ENCODE data around the gene NAT16.

The NAT16 gene

DNA sequence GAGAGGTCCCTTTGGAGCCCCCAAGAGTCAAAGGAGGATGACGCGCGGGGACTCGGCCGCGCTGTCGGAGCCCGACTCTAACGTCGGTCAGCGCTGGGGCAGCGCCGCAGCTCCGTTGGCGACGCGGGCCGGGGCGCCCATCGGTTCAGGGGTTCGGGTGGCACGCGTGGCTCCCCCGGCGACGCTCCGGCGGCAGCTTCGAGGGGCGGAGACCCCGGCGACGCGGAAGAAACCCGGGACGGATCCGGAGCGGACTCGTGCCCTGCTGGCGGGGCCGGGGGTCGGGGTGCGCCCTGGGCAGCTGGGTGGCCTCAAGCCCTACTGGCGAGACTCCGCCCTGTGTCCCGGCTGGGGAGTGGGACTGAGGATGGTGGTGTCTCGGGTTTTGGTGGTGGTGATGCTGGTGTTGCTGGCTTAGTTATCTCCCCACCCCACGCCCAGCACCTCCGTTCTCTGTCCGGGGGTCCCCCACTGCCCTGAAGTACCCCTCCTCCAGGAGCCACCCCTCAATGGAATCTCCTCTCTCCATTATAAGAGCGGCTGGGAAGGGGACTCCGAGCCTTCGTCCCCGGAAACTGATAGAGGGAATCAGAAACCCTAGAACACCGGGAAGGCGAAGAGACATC lies at the start of gene NAT16:
TSS of gene NAT16 (minus strand) at position 164 of the 626 bp plus-strand sequence. CDS start 5,486 bp downstream, outside the sequence.
- FAIRE-seq (no peak), DNase-seq (ENCODE audit: insufficient read length, low spot score) (no peak)
- TF ChIP-seq, protein P1, sequence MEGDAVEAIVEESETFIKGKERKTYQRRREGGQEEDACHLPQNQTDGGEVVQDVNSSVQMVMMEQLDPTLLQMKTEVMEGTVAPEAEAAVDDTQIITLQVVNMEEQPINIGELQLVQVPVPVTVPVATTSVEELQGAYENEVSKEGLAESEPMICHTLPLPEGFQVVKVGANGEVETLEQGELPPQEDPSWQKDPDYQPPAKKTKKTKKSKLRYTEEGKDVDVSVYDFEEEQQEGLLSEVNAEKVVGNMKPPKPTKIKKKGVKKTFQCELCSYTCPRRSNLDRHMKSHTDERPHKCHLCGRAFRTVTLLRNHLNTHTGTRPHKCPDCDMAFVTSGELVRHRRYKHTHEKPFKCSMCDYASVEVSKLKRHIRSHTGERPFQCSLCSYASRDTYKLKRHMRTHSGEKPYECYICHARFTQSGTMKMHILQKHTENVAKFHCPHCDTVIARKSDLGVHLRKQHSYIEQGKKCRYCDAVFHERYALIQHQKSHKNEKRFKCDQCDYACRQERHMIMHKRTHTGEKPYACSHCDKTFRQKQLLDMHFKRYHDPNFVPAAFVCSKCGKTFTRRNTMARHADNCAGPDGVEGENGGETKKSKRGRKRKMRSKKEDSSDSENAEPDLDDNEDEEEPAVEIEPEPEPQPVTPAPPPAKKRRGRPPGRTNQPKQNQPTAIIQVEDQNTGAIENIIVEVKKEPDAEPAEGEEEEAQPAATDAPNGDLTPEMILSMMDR (IDR thresholded peaks at IDR 0.05; ENCODE audit: insufficient read depth, missing control alignments), result no peak

DNA sequence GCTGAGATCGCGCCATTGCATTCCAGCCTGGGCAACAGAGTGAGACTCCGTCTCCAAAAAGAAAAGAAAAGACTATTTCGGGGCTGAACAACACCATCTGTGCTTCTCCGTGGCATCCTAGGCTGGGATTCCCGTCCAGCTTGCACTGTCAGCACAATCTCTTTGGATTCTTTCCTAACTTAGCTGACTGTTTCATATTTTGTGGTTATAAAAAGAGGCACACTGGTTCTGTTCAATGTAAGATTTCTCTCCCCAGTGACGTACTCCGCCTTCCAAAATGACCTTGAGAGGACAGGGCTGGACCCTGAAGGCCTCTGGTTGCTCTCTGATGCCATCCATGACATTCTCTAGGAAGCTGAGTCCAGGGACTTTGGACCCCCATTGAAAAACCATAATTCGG lies 46.6 kb upstream of the NAT16 start:
- FAIRE-seq (no peak), DNase-seq (ENCODE audit: insufficient read length, low spot score) (no peak)
- TF ChIP-seq, protein P1 (IDR thresholded peaks at IDR 0.05; ENCODE audit: insufficient read depth, missing control alignments), result no peak

DNA sequence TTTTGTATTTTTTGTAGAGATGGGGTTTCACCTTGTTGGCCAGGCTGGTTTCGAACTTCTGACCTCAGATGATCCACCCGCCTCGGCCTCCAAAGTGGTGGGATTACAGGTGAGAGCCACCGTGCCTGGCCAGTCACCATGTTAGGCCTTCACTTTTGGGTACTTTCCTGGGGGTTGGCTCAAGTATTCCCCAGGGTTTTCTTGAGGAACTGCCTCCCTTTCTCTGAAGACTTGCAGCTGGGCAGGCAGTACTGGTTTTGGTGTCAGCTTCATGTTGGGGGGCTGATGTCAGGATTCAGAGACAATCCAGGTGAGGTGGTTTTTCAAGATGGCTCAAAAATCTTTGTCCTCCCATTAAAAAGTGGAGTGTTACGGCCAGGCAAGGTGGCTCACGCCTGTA lies 45.6 kb upstream of the NAT16 start:
- FAIRE-seq (no peak), DNase-seq (ENCODE audit: insufficient read length, low spot score) (no peak)
- TF ChIP-seq, protein P1 (IDR thresholded peaks at IDR 0.05; ENCODE audit: insufficient read depth, missing control alignments), result no peak

DNA sequence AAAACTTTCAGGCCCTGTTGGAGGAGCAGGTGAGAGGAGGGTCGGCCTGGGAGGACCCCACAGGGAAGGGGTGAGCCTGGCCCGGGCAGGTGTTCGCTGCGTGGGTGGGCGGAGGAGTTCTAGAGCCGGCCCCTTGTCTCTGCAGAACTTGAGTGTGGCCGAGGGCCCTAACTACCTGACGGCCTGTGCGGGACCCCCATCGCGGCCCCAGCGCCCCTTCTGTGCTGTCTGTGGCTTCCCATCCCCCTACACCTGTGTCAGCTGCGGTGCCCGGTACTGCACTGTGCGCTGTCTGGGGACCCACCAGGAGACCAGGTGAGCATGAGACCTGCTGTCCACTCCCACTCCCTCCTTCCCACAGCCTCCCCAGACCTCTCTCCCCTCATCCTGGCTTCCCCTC lies 43.4 kb upstream of the NAT16 start:
- TF ChIP-seq, protein P1 (IDR thresholded peaks at IDR 0.05; ENCODE audit: insufficient read depth, missing control alignments), result no peak
- no peak for DNase-seq (ENCODE audit: insufficient read length, low spot score)
- FAIRE-seq, result no peak

DNA sequence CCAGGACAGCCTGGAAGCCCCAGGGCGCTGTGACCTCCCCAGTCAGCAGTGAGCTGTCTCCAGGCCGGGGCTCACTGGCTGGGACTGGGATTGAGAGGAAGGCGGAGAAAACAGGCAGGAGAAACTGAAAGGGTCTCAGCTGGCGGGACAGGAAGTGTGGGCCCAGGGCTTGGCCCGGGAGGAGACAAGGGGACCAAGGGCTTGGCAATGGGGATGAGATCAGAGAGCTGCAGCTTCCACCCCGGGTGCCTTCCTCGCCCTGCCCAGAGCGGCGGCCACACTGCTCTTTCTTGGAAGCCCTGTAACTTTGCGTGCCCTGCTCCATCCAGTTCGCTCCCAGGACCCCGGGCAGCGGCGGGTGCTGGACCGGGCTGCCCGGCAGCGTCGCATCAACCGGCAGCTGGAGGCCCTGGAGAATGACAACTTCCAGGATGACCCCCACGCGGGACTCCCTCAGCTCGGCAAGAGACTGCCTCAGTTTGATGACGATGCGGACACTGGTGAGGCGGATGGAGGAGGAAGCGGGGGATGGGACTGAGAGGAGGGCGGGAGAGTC lies 42.3 kb upstream of the NAT16 start:
- DNase-seq (ENCODE audit: insufficient read length, low spot score), result no peak
- TF ChIP-seq, protein P1 (IDR thresholded peaks at IDR 0.05; ENCODE audit: insufficient read depth, missing control alignments), result no peak
- no peak for FAIRE-seq

DNA sequence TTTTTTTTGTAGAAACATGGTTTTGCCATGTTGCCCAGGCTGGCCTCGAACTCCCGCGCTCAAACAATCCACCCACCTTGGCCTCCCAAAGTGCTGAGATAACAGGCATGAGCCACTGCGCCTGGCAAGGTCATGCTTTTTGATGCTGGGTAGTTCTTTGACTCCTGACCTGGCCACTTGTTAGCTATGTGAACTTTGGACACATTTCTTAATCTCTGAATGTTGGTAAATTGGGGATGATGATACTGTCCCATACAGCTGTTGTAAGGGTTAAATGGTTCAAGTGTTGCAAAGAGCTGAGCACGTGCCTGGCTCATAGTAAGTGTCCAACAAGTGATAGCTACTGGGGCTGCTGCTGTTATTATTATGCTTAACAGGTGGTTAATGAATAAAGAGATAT lies 40.2 kb upstream of the NAT16 start:
- no peak for DNase-seq (ENCODE audit: insufficient read length, low spot score)
- no peak for FAIRE-seq
- TF ChIP-seq, protein P1 (IDR thresholded peaks at IDR 0.05; ENCODE audit: insufficient read depth, missing control alignments), result no peak
